RWPE2 (cell line): Measurements from ENCODE around the gene ALDH3A1.
A peak's percentile ranks its signal among the peaks of the same experiment; 100 is the strongest.

Source experiments
- ATAC-seq: fragments of 200-7000 bp; cut with Tn5 transposase; 3 replicates; pipeline ENCODE4 v1.9.1; 2021; ENCODE audit warnings: low read depth
- DNase-seq: peaks from one replicate; pipeline ENCODE4 v3.0.0-alpha.2; 2020; ENCODE audit warnings: low spot score
- H3K27ac ChIP-seq: fragments of 450-650 bp; 2 replicates; pipeline ENCODE4 v1.5.1; 2017; ENCODE audit warnings: mild to moderate bottlenecking; ENCODE audit not compliant: poor library complexity, severe bottlenecking
- H3K27me3 ChIP-seq: fragments of 250-450 bp; sonication (Bioruptor Pico); 2 replicates; pipeline ENCODE4 v1.5.1; 2021; ENCODE audit warnings: mild to moderate bottlenecking, moderate library complexity; ENCODE audit not compliant: insufficient read depth, poor library complexity, severe bottlenecking
- H3K36me3 ChIP-seq: fragments of 250-450 bp; sonication (Bioruptor Pico); 2 replicates; pipeline ENCODE4 v1.5.1; 2020; ENCODE audit warnings: low read depth, mild to moderate bottlenecking, moderate library complexity
- H3K4me1 ChIP-seq: fragments of 250-450 bp; sonication (Bioruptor Pico); 2 replicates; pipeline ENCODE4 v1.5.1; 2021; ENCODE audit warnings: mild to moderate bottlenecking, moderate library complexity; ENCODE audit not compliant: insufficient read depth, poor library complexity, severe bottlenecking
- H3K4me3 ChIP-seq: fragments of 250-450 bp; sonication (Bioruptor Pico); 2 replicates; pipeline ENCODE4 v1.5.1; 2021; ENCODE audit warnings: mild to moderate bottlenecking, moderate library complexity; ENCODE audit not compliant: severe bottlenecking
- H3K9me3 ChIP-seq: fragments of 250-450 bp; sonication (Bioruptor Pico); 2 replicates; pipeline ENCODE4 v1.5.1; 2021; ENCODE audit warnings: mild to moderate bottlenecking, moderate library complexity; ENCODE audit not compliant: severe bottlenecking
- TF ChIP-seq, protein P1 (sequence below): fragments of 450-650 bp; IDR thresholded peaks from one replicate; pipeline ENCODE4 v1.5.1; 2017; ENCODE audit warnings: mild to moderate bottlenecking, moderate library complexity; ENCODE audit not compliant: poor library complexity, severe bottlenecking

The ALDH3A1 gene

DNA sequence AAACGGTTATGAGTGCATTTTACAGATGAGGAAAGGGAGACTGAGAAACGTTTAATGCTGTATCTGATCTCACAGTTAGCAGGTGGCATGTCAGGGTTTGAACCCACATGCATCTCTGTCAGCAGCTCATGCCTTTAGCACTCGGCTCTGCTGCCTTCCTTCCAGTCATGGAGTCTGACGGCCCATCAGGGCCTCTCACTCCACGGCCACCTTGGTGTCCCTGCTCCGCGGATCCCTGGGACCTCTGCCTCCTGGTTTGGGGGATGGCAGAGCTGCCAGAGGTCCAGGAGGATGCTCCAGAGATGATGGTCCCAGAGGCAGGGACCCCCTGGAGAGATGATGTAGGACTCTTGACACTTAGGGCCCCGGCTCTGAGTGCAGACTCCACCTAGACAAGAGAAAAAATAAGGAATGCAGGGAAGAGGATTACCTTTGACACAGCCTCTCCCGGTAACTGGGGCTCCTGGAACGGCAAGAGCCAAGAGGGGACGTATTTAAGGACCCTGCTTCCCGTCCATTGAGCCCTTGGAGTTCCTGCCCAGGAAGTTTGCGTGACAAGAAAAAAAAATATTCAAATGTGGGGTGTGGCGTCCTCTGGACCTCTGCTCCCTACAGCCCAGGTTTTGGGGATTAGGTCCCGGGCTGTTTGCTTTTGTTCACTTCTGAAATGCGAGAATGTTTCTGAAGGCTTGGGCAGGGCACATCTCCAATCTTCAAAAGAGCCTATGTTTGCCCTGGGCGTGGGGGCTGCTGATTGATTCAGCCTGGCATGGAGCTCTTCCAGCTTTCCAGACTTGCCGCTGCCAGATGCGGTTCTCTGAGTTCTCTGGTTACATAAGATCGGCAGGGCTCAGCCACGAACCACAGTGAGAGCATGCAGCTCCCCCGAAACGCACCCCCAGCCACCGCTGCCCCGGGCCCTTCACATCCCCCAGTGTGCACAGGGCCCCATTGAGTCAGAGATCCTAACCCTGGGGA is at the start of gene ALDH3A1:
Gene ALDH3A1 (minus strand): TSS at position 470 of the 978 bp plus-strand sequence. CDS start 3,169 bp downstream, outside the sequence.
- TF ChIP-seq, protein P1, sequence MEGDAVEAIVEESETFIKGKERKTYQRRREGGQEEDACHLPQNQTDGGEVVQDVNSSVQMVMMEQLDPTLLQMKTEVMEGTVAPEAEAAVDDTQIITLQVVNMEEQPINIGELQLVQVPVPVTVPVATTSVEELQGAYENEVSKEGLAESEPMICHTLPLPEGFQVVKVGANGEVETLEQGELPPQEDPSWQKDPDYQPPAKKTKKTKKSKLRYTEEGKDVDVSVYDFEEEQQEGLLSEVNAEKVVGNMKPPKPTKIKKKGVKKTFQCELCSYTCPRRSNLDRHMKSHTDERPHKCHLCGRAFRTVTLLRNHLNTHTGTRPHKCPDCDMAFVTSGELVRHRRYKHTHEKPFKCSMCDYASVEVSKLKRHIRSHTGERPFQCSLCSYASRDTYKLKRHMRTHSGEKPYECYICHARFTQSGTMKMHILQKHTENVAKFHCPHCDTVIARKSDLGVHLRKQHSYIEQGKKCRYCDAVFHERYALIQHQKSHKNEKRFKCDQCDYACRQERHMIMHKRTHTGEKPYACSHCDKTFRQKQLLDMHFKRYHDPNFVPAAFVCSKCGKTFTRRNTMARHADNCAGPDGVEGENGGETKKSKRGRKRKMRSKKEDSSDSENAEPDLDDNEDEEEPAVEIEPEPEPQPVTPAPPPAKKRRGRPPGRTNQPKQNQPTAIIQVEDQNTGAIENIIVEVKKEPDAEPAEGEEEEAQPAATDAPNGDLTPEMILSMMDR, result no peak
- no peak within 1 kb of the TSS for H3K4me3 ChIP-seq
- ATAC-seq (peak; percentile 53; the same call in 2 of the 3 replicates), DNase-seq (no peak)
- H3K9me3 ChIP-seq, result no peaks in the 10 kb centered on the region
- H3K27me3 ChIP-seq, result no peaks in the 10 kb centered on the region
- peak within 1 kb of the TSS; percentile 53 for H3K27ac ChIP-seq
- no peaks in the 10 kb centered on the region for H3K36me3 ChIP-seq
- peaks cover 38% of the 10 kb centered on the region for H3K4me1 ChIP-seq

DNA sequence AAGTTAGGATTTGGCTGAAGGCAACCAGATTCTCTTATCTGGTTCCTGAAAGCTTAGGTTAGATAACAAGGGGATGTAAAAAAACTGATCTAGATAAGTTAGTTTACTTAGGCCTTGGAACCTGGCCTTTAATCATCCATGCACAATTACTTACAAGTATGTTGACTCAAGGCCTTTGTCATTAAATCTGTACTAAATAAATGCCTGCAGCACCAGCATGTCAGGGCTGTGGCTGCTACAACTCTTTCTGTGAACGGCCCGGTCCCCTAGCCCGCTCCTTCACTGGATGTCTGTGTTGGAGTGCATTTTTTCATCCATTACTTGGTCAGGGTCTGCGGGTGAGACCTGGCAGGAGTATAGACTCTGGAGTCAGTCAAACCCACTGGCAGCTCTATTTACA is 48.4 kb upstream of the ALDH3A1 start:
- Histone ChIP-seq H3K4me3 (no peak overlapping the region), H3K4me1 (no peaks in the 10 kb centered on the region), H3K36me3 (peaks cover 61% of the 10 kb centered on the region), H3K27me3 (no peaks in the 10 kb centered on the region), H3K27ac (no peak overlapping the region), H3K9me3 (no peaks in the 10 kb centered on the region)
- DNase-seq (no peak), ATAC-seq (no peak)
- TF ChIP-seq, protein P1, result no peak

DNA sequence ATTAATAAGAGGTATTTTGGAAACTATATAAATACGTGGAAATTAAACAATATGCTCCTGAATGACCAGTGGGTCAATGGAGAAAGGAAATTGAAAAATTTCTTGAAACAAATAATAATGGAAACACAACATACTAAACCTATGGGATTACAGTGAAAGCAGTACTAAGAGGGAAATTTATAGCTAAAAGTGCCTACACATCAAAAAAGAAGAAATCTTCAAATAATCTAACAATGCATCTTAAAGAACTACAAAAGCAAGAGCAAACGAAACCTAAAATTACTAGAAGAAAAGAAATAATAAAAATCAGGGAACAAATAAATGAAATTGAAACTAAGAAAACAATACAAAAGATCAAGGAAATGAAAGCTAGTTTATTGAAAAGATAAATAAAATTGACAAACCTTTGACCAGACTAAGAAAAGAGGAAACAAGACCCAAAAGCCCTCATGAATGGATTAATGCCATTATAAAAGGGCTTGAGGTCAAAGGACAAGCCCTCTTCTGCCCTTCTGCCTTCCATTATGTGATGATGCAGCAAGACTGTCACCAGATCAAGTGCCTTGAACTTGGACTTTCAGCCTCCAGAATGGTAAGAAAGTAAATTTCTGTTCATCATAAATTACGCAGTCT is 43.9 kb upstream of the ALDH3A1 start:
- Histone ChIP-seq H3K4me3 (no peak overlapping the region), H3K27me3 (no peaks in the 10 kb centered on the region), H3K27ac (no peak overlapping the region), H3K36me3 (peaks cover 60% of the 10 kb centered on the region), H3K9me3 (no peaks in the 10 kb centered on the region), H3K4me1 (no peaks in the 10 kb centered on the region)
- TF ChIP-seq, protein P1, result no peak
- no peak for DNase-seq
- no peak for ATAC-seq

DNA sequence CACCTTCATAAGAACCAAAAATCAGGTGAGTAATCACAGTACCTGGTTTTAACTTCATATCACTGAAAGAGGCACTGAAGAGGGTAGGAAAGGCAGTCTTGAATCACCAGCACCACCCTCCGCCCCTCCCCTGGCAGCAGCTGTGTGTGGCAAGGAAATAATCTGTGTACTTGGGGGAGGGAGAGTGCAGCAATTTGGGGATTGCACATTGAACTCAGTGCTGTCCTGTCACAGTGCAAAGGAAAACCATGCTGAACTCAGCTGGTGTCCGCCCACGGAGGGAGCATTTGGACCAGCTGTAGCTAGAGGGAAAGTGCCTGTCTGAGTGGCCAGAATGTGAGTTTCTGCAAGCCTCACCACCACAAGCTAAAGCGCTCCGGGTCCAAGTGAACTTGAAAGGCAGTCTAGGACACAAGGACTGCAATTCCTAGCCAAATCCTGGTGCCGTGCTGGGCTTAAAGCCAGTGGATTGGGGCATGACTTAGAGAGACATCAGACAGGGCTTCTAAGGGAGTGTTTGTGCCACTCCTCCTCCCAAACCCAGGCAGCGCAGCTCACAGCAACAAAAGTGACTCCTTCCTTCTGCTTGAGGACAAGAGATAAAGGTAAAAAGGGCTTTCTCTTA is 39.7 kb upstream of the ALDH3A1 start:
- no peak for DNase-seq
- Histone ChIP-seq H3K36me3 (peaks cover 40% of the 10 kb centered on the region), H3K9me3 (no peaks in the 10 kb centered on the region), H3K4me1 (no peaks in the 10 kb centered on the region), H3K27ac (no peak overlapping the region), H3K4me3 (no peak overlapping the region), H3K27me3 (no peaks in the 10 kb centered on the region)
- ATAC-seq, result no peak
- TF ChIP-seq, protein P1, result no peak
